ENCODE results near the gene PCDHGA2. TPM values are rescaled to one million over a fixed set of nuclear protein-coding genes. Genes with fewer than 3 reads are reported as not detected.
A peak's percentile ranks its signal among the peaks of the same experiment; 100 is the strongest.

The PCDHGA2 gene
- total RNA-seq, 4 donors from 2014 or later: 0.66 to 1.5 (median 1.2) TPM

DNA sequence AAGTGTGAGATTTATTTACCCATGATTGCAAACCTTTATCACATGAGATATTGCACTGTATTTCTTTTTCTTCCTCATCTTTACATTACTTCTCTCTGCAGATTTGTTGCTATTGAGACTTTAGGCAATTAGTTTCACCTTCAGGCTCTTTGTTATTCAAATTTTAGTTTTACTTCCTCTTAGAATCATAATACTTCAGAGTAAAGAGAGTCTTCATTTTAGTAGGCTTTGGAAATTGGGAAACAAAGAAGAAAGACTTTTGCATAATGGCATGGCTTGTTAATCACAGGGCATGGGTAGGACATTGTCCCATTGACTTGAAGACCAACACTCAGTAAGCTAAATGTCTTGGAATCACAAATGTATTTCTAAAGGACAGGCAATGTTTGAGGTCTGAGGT, 24.2 kb downstream of the PCDHGA2 start:
- peaks cover 0 to 53% (median 38%) of the 10 kb centered on the region in 3 donors for H3K27me3 ChIP-seq
- in situ Hi-C loops (cut with MboI; ENCODE audit: low sequenced_read_pairs in 4 of 4): no loop called here
- intact Hi-C loops (cut with DNase I; ENCODE audit: low total_unique reads): no loop called here

DNA sequence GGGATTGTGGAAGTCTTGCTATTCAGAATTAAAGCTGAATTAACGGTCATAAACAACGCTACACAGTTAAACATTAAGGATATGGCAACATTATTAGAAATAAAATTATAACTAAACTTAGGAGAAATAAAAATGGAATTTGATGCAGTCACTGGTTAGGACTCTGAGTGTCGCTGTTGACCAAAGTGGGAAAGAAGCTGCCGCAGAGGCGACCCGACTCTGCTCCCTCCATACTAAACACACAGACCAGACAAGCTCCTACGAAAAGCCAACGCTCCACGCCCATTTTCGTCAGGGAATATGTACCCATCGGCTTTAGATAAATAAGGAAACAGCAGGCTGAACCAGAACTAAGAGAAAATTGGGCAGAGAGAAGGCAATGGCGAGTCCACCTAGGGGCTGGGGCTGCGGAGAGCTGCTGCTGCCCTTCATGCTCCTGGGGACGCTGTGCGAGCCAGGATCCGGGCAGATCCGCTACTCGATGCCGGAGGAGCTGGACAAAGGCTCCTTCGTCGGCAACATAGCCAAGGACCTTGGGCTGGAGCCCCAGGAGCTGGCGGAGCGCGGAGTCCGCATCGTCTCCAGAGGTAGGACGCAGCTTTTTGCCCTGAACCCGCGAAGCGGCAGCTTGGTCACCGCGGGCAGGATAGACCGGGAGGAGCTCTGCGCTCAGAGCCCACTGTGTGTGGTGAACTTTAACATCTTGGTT, 25.5 kb downstream of the PCDHGA2 start, which contains the start of gene PCDHGA5:
TSS of gene PCDHGA5 (plus strand) at position 211 of the 709 bp plus-strand sequence. CDS start at position 380, 169 bp downstream.
- DNase-seq: no peak
- Histone ChIP-seq H3K9me3 (peaks cover 0 to 28% (median 6%) of the 10 kb centered on the region in 3 donors), H3K4me1 (peaks cover 4 to 5% of the 10 kb centered on the region in 2 donors), H3K36me3 (no peaks in the 10 kb centered on the region), H3K4me3 (peak within 1 kb of the TSS; percentile 1 to 47 (median 16)), H3K27ac (no peak within 1 kb of the TSS), H3K27me3 (peaks cover 0 to 53% (median 39%) of the 10 kb centered on the region in 3 donors)
- TF ChIP-seq, protein P1, sequence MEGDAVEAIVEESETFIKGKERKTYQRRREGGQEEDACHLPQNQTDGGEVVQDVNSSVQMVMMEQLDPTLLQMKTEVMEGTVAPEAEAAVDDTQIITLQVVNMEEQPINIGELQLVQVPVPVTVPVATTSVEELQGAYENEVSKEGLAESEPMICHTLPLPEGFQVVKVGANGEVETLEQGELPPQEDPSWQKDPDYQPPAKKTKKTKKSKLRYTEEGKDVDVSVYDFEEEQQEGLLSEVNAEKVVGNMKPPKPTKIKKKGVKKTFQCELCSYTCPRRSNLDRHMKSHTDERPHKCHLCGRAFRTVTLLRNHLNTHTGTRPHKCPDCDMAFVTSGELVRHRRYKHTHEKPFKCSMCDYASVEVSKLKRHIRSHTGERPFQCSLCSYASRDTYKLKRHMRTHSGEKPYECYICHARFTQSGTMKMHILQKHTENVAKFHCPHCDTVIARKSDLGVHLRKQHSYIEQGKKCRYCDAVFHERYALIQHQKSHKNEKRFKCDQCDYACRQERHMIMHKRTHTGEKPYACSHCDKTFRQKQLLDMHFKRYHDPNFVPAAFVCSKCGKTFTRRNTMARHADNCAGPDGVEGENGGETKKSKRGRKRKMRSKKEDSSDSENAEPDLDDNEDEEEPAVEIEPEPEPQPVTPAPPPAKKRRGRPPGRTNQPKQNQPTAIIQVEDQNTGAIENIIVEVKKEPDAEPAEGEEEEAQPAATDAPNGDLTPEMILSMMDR (IDR thresholded peaks at IDR 0.05 in 4 of 5, conservative IDR thresholded peaks at IDR 0.05 in 1 of 5): peak in 1 of 5 experiments; percentile 21
- TF ChIP-seq POLR2A (IDR thresholded peaks at IDR 0.05): no peak
- intact Hi-C loops (cut with DNase I; ENCODE audit: low total_unique reads) (no loop called here), in situ Hi-C loops (cut with MboI; ENCODE audit: low sequenced_read_pairs in 4 of 4) (no loop called here)
- peak in 1 of 2 donors; percentile 19 for ATAC-seq

More for the DNA sequence above, 24.2 kb downstream of the PCDHGA2 start:
- peak overlapping the region in 1 of 4 donors; percentile 26 for H3K4me3 ChIP-seq
- no peaks in the 10 kb centered on the region for H3K36me3 ChIP-seq
- H3K4me1 ChIP-seq: peaks cover 5 to 8% of the 10 kb centered on the region in 2 donors
- TF ChIP-seq, protein P1 (IDR thresholded peaks at IDR 0.05 in 4 of 5, conservative IDR thresholded peaks at IDR 0.05 in 1 of 5): no peak
- no peak for TF ChIP-seq POLR2A (IDR thresholded peaks at IDR 0.05)
- H3K27ac ChIP-seq: no peak overlapping the region
- peaks cover 0 to 28% (median 6%) of the 10 kb centered on the region in 3 donors for H3K9me3 ChIP-seq
- DNase-seq: no peak
- no peak for ATAC-seq

DNA sequence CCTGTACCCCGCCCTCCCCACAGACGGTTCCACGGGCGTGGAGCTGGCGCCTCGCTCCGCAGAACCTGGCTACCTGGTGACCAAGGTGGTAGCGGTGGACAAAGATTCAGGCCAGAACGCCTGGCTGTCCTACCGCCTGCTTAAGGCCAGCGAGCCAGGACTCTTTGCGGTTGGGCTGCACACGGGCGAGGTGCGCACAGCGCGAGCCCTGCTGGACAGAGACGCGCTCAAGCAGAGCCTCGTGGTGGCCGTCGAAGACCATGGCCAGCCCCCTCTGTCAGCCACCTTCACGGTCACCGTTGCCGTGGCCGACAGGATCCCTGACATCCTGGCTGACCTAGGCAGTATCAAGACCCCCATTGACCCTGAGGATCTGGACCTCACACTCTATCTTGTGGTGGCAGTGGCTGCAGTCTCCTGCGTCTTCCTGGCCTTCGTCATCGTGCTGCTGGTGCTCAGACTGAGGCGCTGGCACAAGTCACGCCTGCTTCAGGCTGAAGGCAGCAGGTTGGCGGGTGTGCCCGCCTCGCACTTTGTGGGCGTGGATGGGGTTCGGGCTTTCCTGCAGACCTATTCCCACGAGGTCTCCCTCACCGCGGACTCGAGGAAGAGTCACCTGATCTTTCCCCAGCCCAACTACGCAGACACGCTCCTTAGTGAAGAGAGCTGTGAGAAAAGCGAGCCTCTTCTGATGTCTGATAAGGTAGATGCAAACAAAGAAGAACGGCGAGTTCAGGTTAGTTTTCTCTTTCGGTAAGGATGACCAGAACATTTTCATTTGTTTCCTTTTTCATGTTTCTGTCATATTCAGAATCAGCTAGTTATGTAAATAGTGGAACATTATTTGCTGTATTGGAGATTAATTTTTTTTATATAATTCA, 27.7 kb downstream of the PCDHGA2 start:
- intact Hi-C loops (cut with DNase I; ENCODE audit: low total_unique reads) (no loop called here), in situ Hi-C loops (cut with MboI; ENCODE audit: low sequenced_read_pairs in 4 of 4) (no loop called here)
- TF ChIP-seq POLR2A (IDR thresholded peaks at IDR 0.05): no peak
- TF ChIP-seq, protein P1 (IDR thresholded peaks at IDR 0.05 in 4 of 5, conservative IDR thresholded peaks at IDR 0.05 in 1 of 5): no peak
- Histone ChIP-seq H3K36me3 (no peaks in the 10 kb centered on the region), H3K27ac (no peak overlapping the region), H3K9me3 (peaks cover 0 to 19% (median 5%) of the 10 kb centered on the region in 3 donors), H3K4me3 (peak overlapping the region in 1 of 4 donors; percentile 12), H3K27me3 (peaks cover 0 to 48% (median 32%) of the 10 kb centered on the region in 3 donors), H3K4me1 (peaks cover 5 to 8% of the 10 kb centered on the region in 2 donors)
- ATAC-seq (no peak), DNase-seq (no peak)

DNA sequence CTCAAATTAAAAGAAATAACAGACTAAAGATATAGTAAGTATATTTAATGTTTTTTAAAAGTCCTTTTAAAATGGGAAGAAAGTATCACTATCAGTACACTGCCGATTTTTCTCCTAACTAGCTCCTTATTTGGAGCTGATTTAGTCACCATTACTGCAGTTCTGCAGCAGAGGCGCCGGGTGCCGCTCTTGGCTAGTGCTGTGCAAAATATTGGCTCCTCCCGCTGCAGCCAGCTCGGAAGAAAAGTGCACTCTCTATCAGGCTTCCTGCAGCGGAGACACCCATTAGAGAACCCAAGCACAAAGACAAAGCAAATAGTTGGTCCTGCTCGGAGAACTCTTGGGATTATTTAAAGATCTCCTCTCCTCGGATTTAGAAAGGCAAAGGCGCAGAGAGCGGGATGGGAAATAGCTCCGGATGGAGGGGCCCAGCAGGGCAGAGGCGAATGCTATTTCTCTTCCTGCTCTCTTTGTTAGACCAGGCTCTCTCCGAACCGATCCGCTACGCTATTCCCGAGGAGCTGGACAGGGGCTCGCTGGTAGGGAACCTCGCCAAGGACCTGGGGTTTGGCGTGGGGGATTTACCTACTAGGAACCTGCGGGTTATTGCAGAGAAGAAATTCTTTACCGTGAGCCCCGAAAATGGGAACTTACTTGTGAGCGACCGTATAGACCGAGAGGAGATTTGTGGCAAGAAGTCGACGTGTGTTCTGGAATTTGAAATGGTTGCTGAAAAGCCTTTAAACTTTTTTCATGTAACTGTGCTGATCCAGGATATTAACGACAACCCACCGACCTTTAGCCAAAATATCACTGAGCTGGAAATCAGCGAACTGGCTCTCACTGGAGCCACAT, 31.7 kb downstream of the PCDHGA2 start, which contains the start of gene PCDHGB3:
TSS of gene PCDHGB3 (plus strand) at position 249 of the 855 bp plus-strand sequence. CDS start at position 402, 153 bp downstream.
- no peaks in the 10 kb centered on the region for H3K36me3 ChIP-seq
- intact Hi-C loops (cut with DNase I; ENCODE audit: low total_unique reads): loop anchor here (5.0 kb wide), 1 partner anchor 42 kb away; the partner anchor contains the start of gene PCDHGA10
- in situ Hi-C loops (cut with MboI; ENCODE audit: low sequenced_read_pairs in 4 of 4): no loop called here
- H3K4me3 ChIP-seq: peak within 1 kb of the TSS; percentile 7 to 50 (median 37)
- TF ChIP-seq, protein P1 (IDR thresholded peaks at IDR 0.05 in 4 of 5, conservative IDR thresholded peaks at IDR 0.05 in 1 of 5): peak in 2 of 5 experiments; percentile 19 to 43
- no peak for TF ChIP-seq POLR2A (IDR thresholded peaks at IDR 0.05)
- H3K27me3 ChIP-seq: peaks cover 0 to 21% (median 20%) of the 10 kb centered on the region in 3 donors
- H3K27ac ChIP-seq: peak within 1 kb of the TSS in 1 of 4 donors; percentile 16
- peak; percentile 62 to 87 for ATAC-seq
- peaks cover 0 to 4% of the 10 kb centered on the region in 2 donors for H3K4me1 ChIP-seq
- H3K9me3 ChIP-seq: peaks cover 0 to 17% (median 6%) of the 10 kb centered on the region in 3 donors
- peak in 1 of 2 donors; percentile 45 for DNase-seq
